OCI-M1 (cell line): Measurements from ENCODE around the gene ARHGEF1.
"Not testable (repeated sequence)": the region's sequence is repeated elsewhere in the genome, so short reads cannot be mapped to it uniquely, and the experiment has no call there.

Experiments
- DNase-seq: peaks from one replicate; lab custom pipeline; 2025; lab: John Stamatoyannopoulos, UW

Gene ARHGEF1

DNA sequence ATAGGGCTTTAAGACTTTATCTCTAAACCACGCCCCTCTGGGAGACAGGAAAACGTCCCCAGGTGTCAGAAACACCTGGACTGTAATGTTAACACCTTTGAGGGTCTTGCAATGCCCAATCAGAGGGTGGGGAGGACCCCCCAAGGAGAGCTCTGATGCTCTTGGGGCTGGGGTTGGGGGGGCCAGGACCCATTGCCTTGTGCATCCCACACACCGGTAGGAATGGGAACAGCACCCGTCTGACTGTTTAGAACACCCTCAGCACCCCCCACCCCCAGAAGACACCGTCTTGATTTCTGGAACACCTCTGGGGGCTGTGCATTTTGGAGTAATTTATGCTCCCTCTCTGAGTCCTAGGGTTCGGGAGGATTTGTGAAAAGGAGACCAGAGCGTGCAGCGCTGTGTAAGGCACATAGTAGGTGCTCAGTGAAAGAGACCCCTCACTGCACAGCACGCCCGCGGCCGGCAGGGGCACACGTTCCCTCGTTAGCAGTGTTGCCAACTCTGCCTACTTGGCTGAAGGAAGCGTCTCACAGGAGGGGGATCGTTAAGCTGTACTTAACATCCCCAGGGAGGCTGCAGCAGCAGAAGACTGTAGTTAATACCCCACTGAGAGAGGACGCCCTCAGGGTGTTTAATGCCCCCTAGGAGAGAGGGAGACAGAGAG is 48.1 kb downstream of the ARHGEF1 start:
- no peak for DNase-seq

DNA sequence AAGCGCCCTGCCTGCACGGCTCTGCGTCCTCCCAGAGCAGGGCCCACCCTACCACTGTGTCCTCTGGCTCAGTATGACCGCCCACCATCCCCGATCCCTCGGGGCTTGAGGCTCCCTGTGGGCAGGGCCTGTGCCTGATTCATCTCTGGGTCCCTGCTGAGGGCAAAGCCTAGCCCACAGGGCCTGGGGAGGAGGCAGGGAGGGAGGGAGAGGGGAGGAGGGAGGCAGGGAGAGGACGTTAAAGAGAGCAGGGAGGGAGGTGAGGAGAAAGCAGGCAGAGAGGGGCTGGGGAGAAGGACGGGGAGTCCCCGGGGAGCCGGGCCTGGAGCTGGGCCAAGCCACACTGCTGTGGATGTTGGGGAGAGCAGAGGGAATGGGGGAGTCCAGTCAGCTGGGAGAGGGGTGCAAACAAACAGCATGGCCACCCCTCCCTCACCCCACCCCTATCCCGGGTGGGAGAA is 49.3 kb downstream of the ARHGEF1 start:
- no peak for DNase-seq

DNA sequence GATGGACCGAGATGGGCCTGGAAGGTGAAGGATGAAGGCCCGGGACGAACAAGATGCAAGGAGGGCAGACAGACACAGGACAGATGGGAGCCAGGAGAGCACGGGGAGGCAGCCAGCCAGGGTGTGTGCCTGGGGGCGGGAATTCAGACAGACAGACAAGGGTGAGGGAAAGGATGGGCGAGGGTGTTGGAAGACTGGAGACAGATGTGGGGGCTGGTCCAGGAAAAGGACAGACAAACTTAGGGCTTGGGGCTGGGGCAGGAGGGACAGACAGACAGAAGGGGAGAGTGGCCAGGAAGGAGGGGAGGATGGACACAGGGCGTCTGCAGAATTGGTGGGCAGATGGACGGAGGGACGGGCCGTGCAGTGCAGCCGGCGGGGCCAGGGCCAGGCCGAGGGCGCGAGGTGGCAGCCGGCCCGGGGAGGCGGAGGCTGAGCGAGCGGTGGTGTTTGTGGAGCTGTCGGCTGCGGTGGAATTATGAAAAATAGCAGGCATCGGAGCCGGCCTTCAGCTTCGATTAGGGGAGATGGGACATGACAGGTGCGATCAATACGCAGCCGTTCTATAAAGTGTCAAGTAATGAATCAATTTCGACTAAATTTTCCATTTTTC is 49.8 kb downstream of the ARHGEF1 start:
- DNase-seq: no peak

DNA sequence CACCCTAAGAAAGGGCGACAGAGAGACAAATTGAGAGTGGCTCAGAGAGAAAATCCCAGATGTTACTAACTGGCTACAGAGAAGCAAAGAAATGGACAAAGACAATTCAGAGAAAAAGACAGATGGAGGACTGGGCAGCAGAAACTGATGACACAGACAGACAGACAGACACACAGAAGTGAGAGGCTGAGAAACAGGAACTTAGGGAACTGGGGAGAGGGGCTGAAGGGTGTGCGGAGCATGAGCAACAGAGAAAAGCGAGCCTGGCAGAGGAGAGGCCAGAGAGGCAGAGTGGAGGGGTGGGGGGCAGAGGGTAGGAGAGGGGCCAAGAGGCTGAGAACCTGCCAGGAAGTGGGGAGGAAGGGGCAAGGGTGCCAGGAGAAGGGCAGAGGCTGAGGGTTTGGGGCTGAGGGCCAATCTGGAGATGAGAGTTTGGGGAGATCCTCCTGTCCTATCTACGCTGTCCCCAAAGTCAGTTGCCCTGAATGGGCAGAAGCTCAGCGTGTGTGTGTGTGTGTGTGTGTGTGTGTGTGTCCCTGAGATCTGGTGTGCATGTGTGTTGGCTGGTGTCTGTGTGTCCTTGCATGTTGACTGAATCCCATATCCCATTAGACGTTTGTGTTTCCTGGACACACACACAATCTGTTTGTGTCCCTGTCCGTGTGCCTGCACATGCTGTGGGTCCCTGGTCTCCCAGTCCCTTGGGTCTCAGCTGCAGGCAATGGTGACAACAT is 50.9 kb downstream of the ARHGEF1 start:
- peak; percentile 60 for DNase-seq

DNA sequence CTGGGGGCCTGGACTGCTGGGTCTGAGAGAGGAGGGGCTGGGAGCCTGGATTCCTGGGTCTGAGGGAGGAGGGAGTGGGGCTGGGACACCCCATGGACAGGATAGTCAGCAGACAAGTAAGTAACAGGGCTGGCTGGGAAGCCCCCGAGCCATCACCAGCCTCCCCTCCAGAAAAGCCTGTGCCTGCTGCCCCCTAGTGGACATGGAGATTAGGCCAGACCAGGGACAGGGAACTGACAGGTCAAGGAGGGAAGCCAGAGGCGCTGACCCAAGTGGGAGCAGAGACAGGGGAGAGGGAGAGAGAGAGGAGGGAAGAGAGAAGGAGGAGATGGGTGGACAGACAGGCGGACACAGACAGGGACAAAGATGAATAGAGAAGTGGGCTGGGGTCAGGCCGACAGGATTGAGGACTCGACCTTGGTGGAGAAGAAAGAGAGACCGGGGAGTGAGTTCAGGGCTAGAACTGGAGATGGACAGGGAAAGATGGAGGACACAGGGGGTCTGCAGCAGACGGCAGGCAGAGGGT is 51.9 kb downstream of the ARHGEF1 start:
- peak; percentile 87 for DNase-seq

DNA sequence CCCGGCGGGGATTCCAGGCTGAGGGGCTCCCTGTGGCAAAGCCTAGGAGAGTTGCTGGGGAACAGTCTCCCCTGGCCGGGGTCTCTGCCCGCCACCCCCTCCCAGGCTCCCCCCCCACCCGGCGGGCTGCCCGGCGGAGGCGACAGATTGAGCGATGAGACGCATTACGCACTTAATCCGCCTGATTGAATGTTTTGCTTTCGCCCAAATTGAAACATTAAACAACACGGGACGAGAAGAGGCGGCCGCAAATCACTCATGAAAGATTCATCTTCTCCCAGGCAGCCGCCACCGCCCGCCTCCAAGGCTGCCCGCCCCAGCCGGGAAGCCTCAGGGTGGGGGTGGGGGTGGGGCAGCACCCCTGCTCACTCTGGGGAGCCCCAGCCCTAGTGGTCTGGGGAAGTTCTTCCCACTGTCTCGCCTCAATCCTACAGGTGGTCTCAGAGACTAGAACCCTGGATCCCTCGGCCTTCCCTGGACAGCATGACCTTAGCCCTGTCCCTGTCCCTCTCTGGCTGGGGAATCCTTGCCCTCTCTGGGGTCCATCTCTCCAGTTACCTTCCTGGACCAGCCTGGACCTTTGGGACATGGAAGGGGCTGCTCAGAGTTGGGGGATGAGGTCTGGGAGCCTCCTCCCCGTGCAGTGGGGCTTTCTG is 52.9 kb downstream of the ARHGEF1 start:
- no peak for DNase-seq

DNA sequence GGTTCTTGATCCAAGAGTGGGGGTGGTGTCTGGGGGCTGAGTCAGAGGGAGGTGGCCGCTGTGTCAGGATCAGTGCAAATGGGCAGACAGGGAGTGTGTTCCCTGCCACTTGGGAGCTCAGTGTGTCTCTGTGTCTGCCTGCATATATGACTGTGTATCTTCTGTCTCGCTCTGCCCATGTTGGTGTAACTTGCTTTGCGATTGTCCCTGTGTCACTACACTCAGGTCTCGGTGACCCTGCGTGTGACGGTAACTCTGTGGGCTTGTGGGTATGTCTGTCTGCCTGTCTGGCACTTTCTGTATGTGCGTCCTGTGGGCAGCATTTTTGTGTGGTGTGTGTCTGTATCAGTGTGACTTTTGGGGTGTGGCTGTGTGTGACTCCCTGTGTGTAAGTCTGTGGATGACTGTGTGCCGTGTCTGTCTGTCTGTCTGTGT is 53.4 kb downstream of the ARHGEF1 start:
- DNase-seq: no peak

DNA sequence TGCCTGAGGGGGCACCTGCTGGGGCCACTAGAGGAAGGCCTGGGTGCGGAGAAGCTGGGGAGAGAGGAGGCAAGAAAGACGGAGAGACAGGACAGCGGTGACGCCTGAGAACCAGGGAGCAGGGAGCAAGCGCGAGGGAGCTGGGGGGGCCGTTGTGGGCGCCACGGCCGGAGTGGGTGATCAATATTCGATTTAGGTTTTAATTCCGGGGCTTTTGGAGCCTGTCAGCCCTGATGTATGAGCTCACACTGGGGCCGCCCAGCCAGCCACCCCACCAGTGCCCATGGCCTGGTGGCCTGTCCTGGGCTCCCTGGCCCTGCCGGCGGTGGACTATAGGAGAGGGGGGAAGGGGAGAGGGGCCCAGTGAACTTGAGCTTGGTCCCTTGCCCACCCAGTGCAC is 54.0 kb downstream of the ARHGEF1 start:
- no peak for DNase-seq

DNA sequence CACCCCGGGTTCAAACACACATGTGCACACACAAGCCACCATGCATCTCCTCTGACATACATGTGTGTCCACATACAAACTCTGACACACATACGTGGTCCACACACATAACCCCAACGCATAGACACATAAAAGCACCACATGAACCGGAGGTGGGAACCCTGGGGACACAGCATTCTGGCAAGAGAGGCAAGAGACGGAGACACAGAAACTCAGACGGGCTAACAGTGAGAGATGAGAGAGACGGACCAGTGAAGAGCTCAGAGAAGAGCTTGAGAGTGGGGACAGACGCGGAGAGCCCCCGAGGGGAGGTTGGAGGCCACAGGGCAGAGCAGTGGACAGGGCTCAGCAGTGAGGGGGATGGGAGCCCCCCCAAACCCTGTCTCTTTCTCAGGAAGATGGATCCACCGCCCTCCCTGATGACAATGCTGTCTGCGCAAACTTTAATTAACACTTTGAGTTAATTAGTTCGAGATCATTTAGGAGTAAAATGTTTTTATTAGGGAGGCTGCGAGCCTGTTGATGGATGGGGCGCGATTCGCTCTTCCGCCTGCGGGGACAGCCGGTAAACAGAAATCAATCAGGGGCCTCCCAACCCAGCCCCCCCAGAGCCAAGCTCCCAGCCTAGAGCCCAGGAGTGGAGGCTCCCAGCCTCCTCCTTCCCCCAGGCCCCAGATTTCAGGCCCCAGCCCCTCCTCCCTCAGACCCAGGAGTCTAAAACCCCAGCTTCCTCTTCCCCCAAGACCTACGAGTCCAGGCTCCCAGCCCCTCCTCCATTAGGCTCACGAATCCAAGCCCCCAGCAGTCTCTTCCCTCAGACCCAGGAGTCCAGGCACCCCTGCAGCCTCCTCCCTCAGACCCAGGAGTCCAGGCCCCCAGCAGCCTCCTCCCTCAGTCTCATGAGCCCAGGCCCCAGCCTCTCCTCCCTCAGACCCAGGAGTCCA is 54.8 kb downstream of the ARHGEF1 start:
- no peak for DNase-seq

DNA sequence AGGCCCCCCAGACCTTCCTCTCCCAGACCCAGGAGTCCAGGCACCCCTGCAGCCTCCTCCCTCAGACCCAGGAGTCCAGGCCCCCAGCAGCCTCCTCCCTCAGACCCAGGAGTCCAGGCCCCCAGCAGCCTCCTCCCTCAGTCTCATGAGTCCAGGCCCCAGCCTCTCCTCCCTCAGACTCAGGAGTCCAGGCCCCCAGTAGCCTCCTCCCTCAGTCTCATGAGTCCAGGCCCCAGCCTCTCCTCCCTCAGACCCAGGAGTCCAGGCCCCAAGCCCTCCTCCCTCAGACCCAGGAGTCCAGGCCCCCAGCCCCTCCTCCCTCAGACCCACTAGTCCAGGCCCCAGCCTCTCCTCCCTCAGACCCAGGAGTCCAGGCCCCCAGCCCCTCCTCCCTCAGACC is 56.2 kb downstream of the ARHGEF1 start:
- DNase-seq: not testable (repeated sequence)

DNA sequence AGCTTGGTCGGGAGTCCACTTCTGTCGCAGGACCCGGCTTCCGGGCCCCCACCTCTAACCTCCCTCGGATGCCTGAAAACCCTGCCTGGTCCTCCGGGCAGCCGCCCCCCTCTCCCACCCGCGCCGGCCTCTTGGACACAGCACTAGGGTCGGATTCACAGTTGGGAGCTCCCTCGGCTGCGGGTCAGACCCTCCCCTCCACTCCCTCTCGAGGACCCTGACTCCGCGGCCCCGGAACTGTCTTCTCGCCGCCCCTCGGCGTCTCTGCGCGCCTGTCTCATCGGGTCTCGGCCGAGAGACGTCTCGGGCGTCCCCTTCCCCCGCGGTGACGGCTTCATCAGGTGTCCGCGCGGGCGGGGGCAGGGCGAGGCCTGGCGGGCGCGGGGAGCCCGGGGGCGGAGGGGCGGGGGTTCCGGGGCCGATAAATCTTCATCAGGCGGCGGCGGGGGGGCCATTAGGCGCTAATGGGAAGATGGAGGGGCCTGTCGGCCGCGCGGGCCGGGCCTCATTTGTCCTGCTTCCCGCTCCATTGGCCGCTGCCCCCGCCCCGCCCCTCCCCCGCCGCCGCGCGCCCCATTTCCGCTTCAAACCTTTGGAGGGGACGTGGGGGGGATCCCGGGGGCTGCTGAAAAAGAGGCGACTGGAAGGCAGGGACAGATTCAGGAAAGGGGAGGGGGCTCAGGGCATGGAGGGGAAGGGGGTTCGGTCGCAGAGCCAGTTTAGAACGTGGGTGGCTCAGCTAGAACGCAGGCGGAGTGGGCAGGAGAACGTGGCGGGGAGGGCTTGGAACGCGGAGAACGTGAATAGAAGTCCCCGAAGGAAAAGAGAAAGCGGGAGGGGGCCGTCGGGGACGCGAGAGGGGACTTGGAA is 57.1 kb downstream of the ARHGEF1 start:
- no peak for DNase-seq

DNA sequence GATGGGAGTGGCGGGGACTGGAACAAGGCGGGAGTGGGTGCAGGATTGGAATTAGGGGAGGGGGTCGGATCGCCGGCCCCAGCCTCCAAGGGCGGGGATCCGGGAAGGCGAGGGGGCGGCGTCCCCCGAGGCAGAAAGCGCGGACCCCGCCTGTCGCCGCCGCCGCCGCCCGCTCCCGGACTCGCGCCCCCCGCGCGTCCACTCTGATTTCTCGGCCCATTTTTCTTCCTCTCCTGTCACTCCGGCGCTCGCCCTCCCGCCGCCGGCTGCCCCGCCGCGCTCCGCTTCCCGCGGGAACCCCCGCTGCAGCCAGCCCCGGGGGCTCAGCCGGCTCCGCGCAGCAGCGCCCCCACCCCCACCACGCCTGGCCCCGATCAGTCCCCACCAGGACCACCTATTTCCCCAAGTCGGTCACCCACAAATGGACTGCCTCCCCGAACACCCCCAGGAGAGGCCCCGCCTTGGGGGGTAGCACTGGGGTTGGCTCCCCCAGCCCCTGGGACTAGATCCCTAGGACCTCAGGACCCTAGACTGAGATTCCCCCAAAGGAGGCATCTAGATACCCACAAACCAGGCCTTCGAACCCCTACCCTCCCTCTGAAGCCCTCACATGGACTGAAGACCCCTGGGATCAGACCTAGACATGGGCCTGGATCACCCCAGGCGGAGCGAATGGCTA is 57.9 kb downstream of the ARHGEF1 start:
- no peak for DNase-seq

DNA sequence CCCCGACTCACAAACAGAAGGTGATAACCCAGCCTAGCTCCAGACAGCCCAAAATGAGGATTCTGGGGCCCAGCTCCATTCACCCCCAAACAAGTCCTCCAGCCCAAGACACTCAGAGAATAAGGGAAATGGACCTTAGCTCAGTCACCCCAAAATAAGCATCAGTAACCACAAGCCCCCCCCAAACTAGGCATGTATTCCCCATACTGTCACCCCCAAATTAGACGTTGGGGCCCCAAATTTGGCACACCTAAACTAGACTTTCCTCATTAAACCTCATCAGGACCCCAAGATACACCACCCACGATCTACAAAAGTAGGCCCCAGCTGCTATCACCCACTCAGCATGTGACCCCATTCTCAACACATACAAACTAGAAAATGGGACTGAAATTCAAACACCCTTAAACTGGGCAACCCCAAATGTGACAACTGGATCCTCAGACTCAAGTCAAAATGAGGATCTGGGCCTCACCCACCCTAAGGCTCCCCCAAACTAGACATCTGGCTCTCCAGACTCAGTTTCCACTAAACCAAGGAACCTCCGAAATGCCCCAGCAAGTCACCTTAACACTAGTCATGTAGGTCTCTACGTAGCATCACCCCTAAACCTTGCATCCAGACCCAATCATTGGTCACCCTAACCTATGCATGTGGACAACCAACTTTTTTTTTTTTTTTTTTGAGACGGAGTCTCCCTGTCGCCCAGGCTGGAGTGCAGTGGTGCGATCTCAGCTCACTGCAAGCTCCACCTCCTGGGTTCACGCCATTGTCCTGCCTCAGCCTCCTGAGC is 58.6 kb downstream of the ARHGEF1 start:
- no peak for DNase-seq

DNA sequence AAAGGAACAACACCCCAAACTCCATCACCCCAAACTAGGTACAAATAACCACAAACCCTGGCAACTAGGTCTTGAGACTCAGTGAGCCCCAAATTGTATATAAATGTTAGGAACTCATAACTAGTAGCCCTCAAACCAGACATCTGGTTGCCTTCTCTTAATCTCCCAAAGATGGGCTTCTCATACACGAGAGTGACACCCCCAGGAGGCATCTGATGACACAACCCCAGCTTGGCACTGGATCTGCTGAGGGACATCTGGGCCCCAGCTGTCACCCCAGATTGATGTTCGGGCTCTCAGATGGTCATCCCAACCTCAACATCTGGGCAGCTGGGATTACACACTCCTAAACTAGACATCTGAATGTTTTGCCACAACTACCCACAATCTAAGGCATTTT is 61.4 kb downstream of the ARHGEF1 start:
- DNase-seq: no peak

DNA sequence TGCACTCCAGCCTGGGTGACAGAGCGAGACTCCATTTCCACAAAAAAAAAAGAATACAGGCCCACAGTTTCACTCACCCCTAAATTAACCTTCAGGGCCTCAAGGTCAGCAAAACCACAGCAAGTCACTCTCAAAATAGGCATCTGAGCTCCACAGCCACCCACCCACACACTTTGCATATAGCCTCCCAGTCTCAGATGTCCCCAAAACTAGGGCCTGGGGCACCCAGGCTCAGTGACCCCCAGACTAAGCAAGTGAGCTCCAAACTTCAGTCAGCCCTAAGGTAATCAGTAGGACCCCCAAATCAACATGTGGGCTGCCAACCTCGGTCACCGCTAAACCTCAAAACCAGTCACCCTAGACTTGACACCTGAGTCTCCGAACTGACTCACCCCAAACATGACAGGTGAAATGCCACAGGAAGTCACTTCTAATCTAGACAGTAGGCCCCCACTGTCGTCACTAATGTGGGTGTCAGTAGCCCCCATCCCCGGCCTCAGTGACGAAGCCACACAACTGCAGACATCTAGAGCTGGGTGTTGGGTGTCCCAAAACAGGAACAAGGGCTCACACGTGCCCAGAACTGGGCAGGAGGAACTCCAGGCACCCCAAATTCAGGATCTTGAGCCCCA is 62.3 kb downstream of the ARHGEF1 start:
- DNase-seq: no peak

DNA sequence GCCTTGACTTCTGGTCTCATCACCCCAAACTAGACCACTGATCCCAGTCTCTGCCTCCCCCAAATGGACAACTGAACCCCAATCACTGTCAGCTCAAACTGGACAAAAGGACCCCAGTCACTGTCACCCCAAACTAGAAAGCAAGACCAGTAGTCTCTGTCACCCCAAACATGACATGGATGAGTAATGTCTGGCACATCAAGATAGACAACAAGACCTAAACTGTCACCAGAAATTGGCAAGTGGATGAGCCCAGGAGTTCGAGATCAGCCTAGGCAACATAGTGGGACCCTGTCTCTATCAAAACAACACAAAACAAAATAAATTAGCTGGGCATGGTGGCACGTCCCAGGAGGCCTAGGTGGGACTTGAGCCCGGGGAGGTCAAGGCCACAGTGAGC is 64.1 kb downstream of the ARHGEF1 start:
- DNase-seq: no peak

DNA sequence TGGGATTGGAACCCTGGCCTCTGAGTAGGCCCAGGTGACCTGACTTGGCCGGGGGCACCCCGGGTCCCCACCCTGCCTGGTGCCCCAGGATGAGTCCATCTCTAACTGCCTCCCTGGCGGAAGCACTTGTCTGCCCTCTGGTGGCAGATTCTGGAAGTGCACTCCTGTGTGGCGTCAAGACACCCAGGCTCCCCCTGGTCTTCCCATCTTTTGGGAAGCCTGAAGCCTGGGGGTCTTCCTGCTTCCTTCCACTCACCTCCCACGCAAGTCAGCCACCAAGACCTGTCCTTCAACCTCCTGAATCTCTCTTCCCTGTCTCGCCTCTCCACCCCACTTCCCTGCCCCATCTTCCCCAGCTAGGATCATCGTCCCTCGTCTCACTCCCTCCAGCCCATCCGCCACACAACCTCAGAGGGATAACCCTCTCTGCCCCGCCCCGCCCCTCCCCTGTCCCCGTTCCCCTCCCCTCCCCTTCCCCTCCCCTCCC is 68.7 kb downstream of the ARHGEF1 start:
- peak; percentile 91 for DNase-seq

DNA sequence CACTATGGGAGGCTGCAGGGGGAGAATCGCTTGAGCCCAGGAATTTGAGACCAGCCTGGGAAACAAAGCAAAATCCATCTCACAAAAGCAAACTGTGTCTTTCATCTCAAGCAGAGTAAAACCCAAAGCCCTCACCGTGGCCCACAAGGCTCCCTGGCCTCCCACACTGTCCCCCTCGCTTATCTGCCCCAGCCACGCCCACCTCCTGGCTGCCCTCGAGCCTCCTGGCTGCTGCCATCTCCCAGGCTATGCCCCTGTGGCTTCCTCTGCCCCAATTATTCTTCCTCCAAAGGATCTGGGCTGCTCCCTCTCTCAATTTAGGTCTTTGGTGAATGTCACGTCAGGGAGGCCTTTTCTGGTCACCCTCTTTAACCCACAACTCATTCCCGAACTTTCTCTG is 72.5 kb downstream of the ARHGEF1 start:
- peak; percentile 43 for DNase-seq
